ENCODE data around the gene PRSS50. TPM values are rescaled to one million over a fixed set of nuclear protein-coding genes. Genes with fewer than 3 reads are reported as not detected.
"Not testable (repeated sequence)": the region's sequence is repeated elsewhere in the genome, so short reads cannot be mapped to it uniquely, and the experiment has no call there.

PRSS50 gene
- total RNA-seq, 1 experiment from 2014 or later = 0.70 TPM

- TF ChIP-seq SMAD4 (CRISPR knock-in tag; IDR thresholded peaks at IDR 0.05) = 0 out of 2 replicates have a peak, but pooled peaks have one; percentile 12
- TF ChIP-seq TEAD1 (CRISPR knock-in tag; IDR thresholded peaks at IDR 0.05) = 0 out of 2 replicates have a peak, but pooled peaks have one; percentile 18
Measured at GRCh38 chr3:46705022-46705530, 12.6 kb downstream of the PRSS50 start (continued).

- H3K4me3 Mint-ChIP-seq; CTCF ChIA-PET; H3K27ac Mint-ChIP-seq; ATAC-seq; H3K36me3 Mint-ChIP-seq; DNase-seq (ENCODE audit: low spot score); POLR2A ChIA-PET; H3K9me3 Mint-ChIP-seq: not testable (repeated sequence)
- H3K4me1 Mint-ChIP-seq = peaks cover 11% of the 10 kb centered on the region
- peaks cover 28% of the 10 kb centered on the region for H3K27me3 Mint-ChIP-seq (ENCODE audit: low read depth)
Measured at GRCh38 chr3:46704346-46704745, 13.3 kb downstream of the PRSS50 start.

- Mint-ChIP-seq H3K4me3 (no peak overlapping the region), H3K27ac (no peak overlapping the region), H3K36me3 (no peaks in the 10 kb centered on the region), H3K4me1 (peaks cover 11% of the 10 kb centered on the region), H3K9me3 (no peaks in the 10 kb centered on the region), H3K27me3 (ENCODE audit: low read depth) (peaks cover 27% of the 10 kb centered on the region)
- TF ChIP-seq SMAD3 (CRISPR knock-in tag; IDR thresholded peaks at IDR 0.05; ENCODE audit: borderline replicate concordance) (no peak), EMX1 (CRISPR knock-in tag; IDR thresholded peaks at IDR 0.05) (no peak), ZNF263 (CRISPR knock-in tag; IDR thresholded peaks at IDR 0.05; ENCODE audit: low read depth) (no peak), NR3C1 (CRISPR knock-in tag; conservative IDR thresholded peaks at IDR 0.05; ENCODE audit: low read depth) (no peak), ZNF423 (CRISPR knock-in tag; IDR thresholded peaks at IDR 0.05) (no peak), ETV6 (CRISPR knock-in tag; IDR thresholded peaks at IDR 0.05) (no peak), PREB (CRISPR knock-in tag; IDR thresholded peaks at IDR 0.05; ENCODE audit: borderline replicate concordance) (no peak), CBFB (CRISPR knock-in tag; IDR thresholded peaks at IDR 0.05; ENCODE audit: low read depth) (no peak)
- TF ChIP-seq, protein P1, sequence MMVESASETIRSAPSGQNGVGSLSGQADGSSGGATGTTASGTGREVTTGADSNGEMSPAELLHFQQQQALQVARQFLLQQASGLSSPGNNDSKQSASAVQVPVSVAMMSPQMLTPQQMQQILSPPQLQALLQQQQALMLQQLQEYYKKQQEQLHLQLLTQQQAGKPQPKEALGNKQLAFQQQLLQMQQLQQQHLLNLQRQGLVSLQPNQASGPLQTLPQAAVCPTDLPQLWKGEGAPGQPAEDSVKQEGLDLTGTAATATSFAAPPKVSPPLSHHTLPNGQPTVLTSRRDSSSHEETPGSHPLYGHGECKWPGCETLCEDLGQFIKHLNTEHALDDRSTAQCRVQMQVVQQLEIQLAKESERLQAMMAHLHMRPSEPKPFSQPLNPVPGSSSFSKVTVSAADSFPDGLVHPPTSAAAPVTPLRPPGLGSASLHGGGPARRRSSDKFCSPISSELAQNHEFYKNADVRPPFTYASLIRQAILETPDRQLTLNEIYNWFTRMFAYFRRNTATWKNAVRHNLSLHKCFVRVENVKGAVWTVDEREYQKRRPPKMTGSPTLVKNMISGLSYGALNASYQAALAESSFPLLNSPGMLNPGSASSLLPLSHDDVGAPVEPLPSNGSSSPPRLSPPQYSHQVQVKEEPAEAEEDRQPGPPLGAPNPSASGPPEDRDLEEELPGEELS (CRISPR knock-in tag; IDR thresholded peaks at IDR 0.05) = no peak
- POLR2A ChIA-PET = no interaction called here
- DNase-seq (ENCODE audit: low spot score) = no peak
- ATAC-seq = no peak
- CTCF ChIA-PET = interaction anchor here (0.8 to 2.5 kb wide), 10 partner anchors 10 to 253 kb away, joined by 3 to 14 read pairs (median 9); partner anchors contain the start of genes ALS2CL and PRSS50
Measured at GRCh38 chr3:46703013-46703520, 14.6 kb downstream of the PRSS50 start.

DNA sequence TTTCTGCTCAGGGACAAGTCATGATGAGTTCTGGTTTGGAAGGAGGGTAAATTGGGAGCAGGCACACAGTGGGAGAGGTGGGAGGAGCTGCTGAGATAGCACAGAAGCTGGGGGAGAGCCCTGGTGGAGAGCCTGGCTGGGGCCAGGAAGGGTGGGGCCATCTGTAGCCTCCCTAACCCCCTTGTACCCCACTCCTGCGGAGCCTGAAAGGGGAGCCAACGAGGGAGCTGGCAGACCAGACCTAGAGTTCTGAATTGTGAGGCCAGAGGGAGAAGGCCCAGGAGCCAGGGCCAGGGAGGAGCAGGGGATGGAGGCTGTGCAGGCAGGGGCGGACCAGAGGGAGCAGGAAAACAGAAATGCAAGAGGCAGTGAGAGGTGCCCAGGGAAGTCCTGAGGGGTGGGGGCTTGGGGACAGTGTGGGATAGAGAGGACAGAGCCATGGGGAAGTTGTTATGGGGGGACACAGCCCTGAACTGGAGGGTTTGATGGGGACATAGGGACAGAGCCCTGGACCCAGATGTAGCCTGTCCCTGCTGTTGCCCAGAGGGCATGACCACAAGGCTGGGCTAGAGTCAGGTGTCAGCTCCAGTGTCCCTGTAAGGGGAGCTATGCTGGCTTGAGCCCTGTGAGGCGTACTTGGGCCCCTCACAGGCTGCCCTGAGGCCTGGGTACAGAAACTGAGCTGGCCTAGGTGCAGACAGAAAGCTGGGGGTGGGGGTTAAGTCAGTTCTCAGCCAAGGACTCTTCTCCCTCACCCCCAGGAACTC lies 15.2 kb downstream of the PRSS50 start:
- H3K36me3 Mint-ChIP-seq = no peaks in the 10 kb centered on the region
- TF ChIP-seq TEAD4 (CRISPR knock-in tag; IDR thresholded peaks at IDR 0.05) (no peak), ARID4B (CRISPR knock-in tag; IDR thresholded peaks at IDR 0.05; ENCODE audit: borderline replicate concordance) (no peak), SMAD3 (CRISPR knock-in tag; IDR thresholded peaks at IDR 0.05; ENCODE audit: borderline replicate concordance) (no peak), ZNF317 (CRISPR knock-in tag; IDR thresholded peaks at IDR 0.05; ENCODE audit: borderline replicate concordance, low read depth) (no peak), JUN (CRISPR knock-in tag; IDR thresholded peaks at IDR 0.05) (no peak)
- TF ChIP-seq, protein P2, sequence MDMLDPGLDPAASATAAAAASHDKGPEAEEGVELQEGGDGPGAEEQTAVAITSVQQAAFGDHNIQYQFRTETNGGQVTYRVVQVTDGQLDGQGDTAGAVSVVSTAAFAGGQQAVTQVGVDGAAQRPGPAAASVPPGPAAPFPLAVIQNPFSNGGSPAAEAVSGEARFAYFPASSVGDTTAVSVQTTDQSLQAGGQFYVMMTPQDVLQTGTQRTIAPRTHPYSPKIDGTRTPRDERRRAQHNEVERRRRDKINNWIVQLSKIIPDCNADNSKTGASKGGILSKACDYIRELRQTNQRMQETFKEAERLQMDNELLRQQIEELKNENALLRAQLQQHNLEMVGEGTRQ (CRISPR knock-in tag; IDR thresholded peaks at IDR 0.05) = no peak

More for the DNA sequence above, 15.2 kb downstream of the PRSS50 start:
- Mint-ChIP-seq H3K27ac (no peak overlapping the region), H3K27me3 (ENCODE audit: low read depth) (peaks cover 27% of the 10 kb centered on the region), H3K9me3 (no peaks in the 10 kb centered on the region), H3K4me1 (peaks cover 11% of the 10 kb centered on the region), H3K4me3 (no peak overlapping the region)
- ChIA-PET POLR2A (no interaction called here), CTCF (interaction anchor here (0.6 to 2.5 kb wide), 13 partner anchors 9 to 253 kb away, joined by 3 to 14 read pairs (median 6); partner anchors contain the start of genes ALS2CL and PRSS50)
- ATAC-seq (no peak), DNase-seq (ENCODE audit: low spot score) (no peak)
